HG02885 (cell line): Measurements from ENCODE around the gene PPIL6.

Experiments
- ATAC-seq: cut with Tn5 transposase; IDR thresholded peaks from one replicate; pipeline ENCODE4 v1.9.1; 2021; ENCODE audit warnings: mild to moderate bottlenecking; ENCODE audit not compliant: unreplicated experiment, poor library complexity

Gene PPIL6

DNA sequence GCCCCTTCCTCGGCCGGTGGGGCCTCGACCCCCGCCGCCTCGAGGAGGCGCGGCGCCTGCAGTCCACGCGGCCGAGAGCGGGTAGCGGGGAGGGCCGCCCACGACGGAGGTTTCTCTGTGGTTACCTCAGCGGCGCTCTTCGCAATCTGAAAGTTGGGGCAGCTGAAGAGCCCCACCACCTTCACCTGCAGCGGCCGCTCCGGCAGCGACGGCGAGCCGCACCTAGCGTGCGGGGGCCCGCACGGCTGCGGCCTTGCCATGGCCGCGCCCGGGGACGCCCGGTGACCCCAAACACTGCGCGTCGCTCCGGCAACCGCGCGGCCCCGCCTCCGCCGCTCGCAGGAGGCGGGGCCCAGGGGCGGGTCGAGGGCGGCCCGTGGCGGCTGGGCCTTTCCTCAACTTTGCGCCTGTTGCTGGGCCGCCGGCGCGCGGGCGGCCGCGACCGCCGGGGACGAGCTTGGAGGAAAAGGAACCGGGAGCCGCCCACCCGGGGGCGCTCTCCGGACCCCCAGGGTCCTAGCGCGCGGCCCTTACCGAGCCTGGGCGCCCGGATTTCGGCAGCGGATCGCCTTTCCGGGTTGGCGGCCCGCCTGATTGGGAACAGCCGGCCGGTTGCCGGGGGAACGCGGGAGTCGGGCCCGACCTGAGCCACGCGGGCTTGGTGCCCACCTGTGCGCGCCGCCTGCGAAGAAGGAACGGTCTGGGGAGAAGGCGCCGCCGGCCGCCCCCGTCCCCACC is at the start of gene PPIL6, which contains the start of gene SMPD2:
Gene PPIL6 (minus strand): TSS at position 298 of the 738 bp plus-strand sequence. CDS start 38 bp downstream, at position 260.
Gene SMPD2 (plus strand): TSS at position 394 of the 738 bp plus-strand sequence. CDS start 398 bp downstream, outside the sequence.
- peak; percentile 95 for ATAC-seq

DNA sequence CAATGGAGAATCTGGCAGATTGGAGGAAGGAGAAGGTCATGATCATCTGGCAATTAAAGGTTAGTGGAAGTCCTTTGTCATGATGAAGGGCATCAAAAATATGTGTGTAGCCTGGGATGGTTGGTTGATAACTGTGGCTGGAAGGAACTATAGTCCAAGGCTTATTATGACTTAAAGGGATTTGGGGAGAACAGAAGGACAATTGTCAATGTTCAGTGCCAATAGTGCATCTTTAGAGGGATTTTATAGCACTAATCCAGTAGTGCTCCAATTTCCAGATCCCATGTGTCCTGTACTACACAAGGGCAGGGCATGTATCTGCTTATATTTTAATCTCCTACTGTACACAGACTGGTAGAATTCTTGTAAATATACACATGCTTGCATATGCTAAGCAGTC is 47.6 kb upstream of the PPIL6 start:
- no peak for ATAC-seq

DNA sequence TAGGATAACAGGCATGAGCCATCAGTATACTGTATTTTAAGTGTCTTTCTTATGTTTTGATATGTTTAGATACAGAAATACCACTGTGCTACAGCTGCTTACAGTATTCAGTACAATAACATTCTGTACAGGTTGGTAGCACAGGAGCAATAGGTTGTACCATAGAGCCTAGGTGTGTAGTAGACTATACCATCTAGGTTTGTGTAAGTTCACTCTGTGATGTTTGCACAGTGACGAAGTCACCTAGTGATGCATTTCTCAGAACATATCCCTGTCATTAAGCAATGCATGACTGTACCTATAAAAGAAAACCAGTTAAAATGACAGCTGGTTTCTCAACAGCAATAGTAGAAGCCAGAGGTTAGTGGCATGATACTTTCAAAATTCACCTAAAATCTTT is 45.6 kb upstream of the PPIL6 start:
- no peak for ATAC-seq

DNA sequence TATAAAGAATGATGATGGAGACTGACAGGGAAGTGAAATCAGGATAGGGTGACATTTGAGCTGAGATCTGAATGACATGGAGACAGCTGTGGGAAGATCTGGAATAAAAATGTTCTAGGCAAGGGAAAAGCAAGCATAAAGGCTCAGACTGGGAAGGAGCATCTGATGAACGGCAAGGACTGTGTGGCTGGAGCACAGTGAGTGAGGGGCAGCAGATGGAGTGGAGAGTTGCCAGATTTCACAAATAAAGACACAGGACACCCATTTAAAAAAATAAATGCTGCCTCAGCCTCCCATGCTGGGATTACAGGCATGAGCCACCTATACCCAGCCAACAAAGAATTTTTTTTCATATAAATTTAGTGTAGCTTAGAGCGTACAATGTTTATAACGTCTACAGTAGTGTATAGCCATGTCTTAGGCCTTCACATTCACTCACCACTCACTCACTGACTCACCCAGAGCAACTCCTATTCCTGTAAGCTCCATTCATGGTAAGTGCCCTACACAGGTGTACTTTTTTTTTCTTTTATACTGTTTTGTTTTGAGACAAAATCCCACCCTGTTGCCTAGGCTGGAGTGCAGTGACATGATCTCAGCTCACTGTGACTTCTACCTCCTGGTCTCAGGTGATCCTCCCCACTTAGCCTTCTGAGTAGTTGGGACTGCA is 45.0 kb upstream of the PPIL6 start:
- no peak for ATAC-seq

DNA sequence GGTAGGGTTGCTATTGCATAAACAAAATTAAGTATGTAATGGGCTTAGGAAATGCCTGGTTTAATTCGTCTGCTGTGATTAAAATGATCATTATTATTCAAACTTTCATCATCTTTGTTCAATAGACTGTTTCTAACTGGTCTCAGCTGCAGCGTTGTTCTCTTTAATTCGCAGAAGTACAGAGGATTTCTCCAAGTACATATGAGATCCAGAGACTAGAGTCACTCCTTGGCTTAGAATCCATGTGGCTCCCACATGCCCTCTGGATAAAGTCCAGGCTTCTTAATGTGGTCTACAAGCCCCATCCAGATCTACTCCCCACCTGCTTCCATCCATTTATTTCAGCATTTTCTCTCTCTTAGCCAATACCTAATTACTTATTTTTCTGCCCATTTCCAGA is 43.7 kb upstream of the PPIL6 start:
- no peak for ATAC-seq

DNA sequence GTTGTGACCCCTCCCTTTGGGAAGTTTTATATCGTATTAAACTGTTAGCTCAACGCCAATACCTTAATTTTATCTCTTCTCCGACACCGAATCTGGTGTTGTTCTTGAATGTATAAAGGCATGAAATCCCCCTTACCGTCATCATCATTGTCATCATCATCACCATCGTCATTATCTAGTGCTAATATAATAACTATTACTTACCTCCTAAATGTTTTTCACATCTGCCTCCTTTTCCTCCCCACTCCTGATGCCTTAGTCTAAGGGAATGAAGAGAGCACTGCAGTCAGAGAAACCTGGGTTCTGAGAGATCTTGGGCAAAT is 43.3 kb upstream of the PPIL6 start:
- ATAC-seq = no peak

DNA sequence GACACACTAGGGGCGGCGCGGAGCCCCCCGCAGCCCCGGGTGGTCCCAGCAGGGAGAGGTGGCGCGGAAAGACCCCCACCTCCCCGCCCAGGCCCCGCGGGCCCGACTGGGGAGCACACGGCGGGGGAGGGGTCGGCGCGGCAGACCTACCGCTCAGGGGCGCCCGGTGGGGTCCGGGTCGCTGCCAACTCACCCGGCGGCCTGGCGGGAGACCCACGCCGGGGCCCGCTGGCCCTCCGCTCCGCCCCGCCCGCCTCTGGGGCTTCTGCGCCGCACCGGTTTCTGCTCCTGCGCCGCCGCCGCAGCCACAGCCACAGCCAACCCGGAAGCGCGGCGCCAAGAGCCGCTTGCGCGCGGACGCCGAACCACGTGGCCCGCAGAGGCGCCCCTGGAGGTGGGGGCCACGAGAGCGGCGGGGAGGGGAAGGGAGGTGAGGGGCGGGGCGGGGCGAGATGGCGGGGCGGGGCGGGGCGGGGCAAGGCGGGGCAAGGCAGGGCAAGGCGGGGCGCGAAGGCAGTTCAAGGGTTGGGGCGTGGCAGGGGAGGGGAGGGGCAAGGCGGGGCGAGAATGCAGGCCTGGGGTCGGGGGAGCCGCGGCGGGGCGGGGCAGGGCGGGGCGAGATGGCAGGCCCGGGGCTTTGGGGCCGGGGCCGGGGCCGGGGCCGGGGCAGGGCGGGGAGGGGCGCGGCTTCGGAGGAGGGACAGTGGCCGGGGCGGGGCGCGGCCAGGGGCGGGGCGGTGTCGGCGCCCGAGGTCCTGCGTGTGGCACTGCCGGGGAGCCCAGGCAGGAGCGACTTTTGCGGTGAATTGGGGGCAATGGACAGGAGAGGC is 42.7 kb upstream of the PPIL6 start, which contains the start of gene ZBTB24:
Gene ZBTB24 (minus strand): TSS at position 315 of the 830 bp plus-strand sequence. CDS start 1,193 bp downstream, outside the sequence.
- peak; percentile 87 for ATAC-seq

DNA sequence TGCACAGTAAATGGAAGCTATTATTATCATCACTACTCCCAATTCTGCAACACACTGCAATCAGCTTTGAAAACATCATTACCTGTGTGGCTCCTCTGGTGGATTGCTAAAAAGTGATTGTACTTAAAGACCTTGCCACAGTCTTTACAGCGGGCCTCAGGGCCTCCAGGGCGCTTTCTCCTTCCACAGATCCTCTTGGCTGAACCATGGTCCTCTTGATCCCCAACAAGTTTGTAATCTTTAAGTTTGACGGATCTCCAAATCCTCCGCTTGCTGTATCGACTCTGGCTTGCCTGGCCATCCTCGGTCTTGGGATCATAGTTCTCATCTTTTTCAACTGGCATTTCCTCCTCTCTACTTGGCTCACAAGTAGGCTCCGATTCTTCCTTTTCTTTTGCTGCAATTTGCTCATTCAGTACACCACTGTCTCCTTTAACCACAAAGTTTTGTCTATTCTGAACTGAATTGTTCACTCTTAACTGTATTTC is 40.6 kb upstream of the PPIL6 start:
- ATAC-seq = no peak

DNA sequence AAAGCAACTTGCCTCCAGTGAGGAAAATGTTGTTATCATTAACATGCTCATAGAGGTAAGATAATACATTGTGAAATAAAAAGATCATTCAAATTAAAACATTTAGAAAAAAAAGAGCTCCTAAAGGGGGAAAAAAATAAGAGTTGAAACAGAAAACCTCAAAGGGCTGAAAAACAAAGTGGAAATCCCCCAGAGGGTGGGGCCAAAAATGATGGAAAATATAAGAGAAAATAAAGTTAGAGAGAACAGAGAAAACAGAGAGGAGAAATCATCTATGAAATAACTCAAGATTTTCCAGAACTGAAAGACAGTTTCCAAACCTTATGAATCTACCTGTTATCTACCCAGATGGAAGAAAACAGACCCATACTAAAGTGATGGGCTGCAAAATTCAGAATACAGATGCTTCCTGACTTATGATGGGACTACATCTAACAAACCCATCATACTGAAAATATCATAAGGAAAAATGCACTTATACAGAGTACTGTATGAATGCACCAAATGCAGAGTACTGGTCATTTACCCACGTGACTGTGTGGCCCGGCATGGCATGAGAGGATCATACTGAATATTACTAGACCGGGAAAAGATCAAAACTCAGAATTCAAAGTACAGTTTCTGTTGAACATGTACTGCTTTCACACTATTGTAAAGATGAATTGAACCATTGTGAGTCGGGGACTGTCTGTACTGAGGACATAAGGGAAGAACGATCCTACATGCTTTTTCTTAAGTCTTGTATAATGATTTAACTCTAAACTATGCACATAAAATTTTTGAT is 38.6 kb upstream of the PPIL6 start:
- ATAC-seq = no peak

DNA sequence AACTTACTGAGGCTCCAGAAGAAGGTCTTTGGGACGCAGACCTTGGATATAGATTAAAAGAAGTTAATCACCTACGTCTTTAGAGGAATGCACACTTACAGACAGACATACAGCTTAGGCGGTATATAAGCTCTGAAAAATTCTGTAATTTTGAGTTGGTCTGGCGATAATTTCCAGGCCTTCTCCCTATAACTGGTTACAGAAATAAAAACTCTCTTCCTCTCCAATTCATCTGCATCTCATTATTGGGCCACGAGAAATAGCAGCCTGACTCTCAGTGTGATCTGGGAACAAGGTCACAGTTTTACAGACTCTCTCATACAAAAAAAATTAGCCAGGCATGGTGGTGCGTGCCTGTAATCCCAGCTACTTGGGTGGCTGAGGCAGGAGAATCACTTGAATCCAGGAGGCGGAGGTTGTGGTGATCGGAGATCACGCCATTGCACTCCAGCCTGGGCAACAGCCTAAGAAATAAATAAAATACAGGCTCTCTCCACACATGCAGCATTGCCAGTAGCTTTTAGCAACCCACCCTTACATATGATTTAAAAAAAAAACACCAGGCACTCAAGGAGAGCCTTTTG is 37.9 kb upstream of the PPIL6 start:
- ATAC-seq = no peak

DNA sequence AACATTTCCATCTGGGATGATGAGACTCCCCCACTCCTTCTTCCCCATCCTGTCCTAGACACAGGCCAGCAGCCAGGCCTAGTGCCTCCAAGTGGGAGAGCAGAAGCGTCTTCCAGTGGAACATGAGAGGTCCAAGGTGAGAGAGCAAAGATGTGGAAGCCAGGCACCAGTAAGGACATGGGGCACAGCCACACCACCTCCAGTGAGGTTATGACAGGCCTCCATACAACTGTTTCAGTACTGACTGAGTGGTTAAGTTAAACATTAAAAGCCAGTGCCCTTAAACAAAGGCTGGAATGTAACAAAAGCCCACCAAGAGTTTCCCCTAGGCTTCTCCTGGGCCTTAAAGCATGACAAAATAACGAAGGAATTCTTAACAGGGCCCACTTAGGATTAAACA is 37.3 kb upstream of the PPIL6 start:
- peak; percentile 36 for ATAC-seq

DNA sequence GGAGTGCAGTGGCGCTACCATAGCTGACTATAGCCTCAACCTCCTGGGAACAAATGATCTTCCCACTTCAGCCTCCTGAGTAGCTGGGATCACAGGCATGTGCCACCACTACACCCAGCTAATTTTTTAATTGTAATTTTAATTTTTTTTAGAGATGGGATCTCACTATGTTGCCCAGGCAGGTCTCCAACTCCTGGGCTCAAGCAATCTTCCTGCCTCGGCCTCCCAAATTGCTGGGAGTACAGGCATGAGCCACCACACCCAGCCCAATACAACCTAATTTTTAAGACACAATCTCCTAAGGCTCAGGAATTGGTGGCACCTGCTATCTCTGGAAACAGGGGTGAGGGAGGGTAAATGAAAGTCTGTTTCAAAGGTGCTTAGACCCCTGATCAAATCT is 36.8 kb upstream of the PPIL6 start:
- ATAC-seq = no peak

DNA sequence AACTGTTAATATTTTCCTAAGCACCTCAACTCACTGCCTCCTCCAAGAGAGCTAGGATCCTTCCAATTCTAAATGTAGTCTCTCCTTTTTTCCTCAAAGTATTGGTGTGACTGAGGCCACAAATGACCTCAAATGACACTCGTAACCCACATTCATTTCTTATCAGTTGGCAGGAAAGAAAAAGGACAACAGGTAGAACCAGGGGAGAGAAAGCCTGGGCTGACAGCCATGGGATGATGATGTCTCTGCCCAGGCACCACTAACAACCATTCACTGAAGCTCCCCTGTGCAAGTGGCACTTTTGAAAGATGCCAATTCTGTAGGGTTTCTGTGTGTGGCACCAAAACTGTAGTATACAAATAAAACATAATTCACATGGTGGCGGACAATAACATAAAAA is 35.2 kb upstream of the PPIL6 start:
- no peak for ATAC-seq

DNA sequence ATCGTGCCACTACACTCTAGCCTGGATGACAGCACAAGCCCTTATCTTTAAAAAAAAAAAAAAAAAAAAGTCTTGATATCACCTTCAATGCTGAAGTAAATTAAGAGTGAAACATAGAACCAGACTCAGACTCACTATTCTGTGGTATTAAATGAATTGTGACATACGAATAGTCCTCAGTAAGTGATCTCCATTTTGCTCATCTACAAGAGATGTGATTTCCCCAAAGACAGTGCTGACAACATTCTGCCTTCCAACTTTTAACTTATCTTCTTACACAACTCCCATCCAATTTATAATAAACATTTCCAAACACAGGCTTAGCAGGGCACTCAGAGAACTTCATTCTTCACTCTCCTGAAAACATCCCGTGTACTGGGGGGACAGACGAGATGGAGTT is 34.6 kb upstream of the PPIL6 start:
- ATAC-seq = no peak

DNA sequence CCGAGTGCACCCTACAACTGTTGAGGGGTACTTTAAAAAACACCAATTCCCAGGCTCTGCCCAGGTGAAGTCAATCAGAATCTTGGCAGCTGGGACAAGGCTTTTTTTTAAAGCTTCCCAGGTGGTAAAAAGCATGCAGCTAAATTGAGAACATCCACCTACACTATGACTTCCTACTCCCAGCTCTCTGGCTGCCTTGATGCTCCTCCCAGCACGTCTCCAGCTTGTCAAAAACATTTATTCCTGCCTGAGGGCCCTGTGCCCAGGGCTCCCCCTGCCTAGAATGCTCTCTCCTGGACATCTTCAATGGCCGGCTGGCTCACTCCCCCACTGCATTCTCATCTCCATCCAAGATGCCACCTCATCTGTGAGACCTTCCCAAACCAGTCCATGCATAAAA is 32.7 kb upstream of the PPIL6 start:
- ATAC-seq = no peak

DNA sequence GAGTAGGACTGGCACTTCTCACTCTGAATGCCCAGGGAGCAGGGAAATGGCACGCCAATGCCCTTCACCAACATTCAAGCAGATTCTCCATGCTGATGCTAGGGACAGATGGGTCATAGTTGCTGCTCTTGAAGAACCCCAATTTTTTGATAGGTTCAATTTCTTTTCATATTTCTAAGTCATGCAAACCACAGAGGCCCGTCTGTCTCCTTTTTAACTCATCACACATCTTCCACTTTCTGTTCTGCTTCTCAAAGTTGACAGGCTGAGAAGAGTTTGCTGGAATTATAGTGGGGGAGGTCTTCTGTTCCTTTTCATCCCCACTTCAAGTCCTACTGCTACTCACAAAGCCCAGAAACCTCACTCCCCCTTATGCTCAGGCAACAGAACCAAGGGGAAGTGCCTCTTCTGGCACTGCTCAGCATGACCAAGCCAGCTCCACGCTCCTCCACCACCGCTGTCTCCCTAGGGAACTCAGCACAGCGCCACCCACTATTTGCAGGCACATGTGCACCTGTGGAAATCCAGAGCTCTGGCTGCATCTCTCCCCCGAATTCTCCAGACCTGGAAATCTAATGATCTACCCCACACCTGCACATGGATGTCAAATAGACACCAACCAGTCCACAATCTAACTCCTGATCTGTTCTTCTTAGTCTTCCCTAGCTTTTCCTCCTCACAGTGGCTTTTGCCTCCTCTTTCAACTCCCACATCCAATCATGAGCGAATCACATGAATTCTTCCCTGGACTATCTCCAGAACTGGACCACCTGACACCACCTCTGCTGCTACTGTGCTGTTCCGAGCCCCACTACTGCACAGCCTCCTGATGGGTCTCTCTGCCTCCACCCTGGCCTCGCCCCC is 31.9 kb upstream of the PPIL6 start:
- ATAC-seq = peak; percentile 71

DNA sequence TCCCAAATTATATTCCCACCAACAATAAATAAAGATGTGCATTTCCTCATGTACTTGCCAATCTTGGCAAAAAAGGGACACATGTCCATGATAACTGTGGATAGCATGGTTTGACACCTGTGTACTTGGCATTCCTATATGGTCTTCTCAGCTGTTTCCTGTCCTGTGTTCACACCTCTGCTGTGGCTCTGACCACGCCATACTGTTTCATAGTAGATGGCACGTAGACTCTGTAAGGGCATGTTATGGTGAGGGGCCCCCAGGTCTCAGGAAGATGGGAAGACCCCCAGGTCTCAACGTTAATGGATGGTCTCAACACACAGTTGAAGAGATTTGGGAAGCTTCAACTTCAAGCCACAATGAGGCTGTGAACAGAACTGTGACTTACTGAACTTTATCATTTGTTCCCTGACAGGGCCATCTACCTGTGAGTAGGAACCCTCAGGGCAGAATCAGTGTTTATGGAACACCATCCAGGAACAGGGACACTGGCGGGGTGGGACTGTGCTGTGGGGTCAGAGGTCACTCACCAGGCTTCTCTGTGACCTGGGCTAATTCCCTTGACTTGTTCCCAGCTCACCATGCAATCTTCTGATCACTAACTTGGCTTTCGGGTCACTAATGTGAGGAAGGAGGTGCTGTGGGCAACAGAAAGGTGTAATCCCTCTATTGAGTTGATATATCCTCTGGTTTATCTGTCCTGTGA is 30.8 kb upstream of the PPIL6 start:
- ATAC-seq = no peak

DNA sequence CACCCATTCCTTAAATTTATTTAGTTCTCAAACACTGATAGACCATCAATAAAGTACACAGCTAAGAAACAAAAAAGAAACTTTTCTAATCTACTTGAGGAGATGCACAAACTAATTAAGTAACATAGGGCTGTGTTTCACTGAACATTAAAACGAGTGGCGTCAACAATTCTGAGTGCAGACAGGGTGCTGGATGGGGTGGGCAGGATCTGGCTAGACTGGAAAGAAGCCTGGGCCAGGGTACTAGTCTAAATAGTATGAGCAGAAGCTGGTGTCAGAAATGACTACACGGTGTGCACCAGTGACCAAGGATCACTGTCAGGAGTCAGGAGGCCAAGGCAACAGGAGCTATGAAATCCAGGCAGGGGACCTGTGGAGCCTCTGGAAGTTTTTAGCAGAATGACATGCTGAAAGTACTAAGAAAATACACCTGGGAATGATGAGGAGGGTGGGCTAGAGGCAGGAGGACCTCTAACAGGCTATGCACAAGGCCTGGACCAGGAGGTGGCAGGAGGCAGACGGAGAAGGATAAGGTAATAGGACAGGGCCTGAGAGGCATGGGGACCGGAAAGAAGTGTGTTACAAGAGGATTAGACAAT is 29.3 kb upstream of the PPIL6 start:
- no peak for ATAC-seq
